Left ventricle myocardium inferior (tissue), 1 donor: ENCODE results near the gene ENPP4. TPM values are rescaled to one million over a fixed set of nuclear protein-coding genes. Genes with fewer than 3 reads are reported as not detected.
"Not testable (repeated sequence)": the region's sequence is repeated elsewhere in the genome, so short reads cannot be mapped to it uniquely, and the experiment has no call there.

Experiments used
- DNase-seq: peaks from one replicate; pipeline ENCODE4 v3.0.0-alpha.2; 2020
- H3K27ac ChIP-seq: fragments of 200-600 bp; replicated peaks from 2 replicates; pipeline ENCODE4 v1.8.0; 2021
- H3K27me3 ChIP-seq: fragments of 200-600 bp; 2 replicates; pipeline ENCODE4 v1.8.0; 2021; ENCODE audit warnings: low read depth
- H3K36me3 ChIP-seq: fragments of 200-600 bp; 2 replicates; pipeline ENCODE4 v1.8.0; 2021
- H3K4me1 ChIP-seq: fragments of 200-600 bp; 2 replicates; pipeline ENCODE4 v1.8.0; 2021
- H3K4me3 ChIP-seq: fragments of 200-600 bp; 2 replicates; pipeline ENCODE4 v1.8.0; 2021; ENCODE audit warnings: mild to moderate bottlenecking, moderate library complexity
- H3K9me3 ChIP-seq: fragments of 200-600 bp; replicated peaks from 2 replicates; pipeline ENCODE4 v1.8.0; 2021
- intact Hi-C: fragments of 100-400 bp; cut with micrococcal nuclease; formaldehyde crosslinking; loops from one replicate; pipeline ENCODE4 v1.11.0; 2022
- total RNA-seq: library from RNA; stranded (reverse); fragmentation: NEBNext Ultra II Directional; extraction: Animal tissue kit (Norgen Biotek cat#: 25700); gene quantifications from one replicate; pipeline ENCODE4 v1.2.1, GENCODE V29; 2021
- TF ChIP-seq, protein P1 (sequence below): fragments of 200-600 bp; IDR thresholded peaks from 2 replicates; pipeline ENCODE4 v1.8.0; 2021; ENCODE audit warnings: antibody characterized with exemption, mild to moderate bottlenecking, borderline replicate concordance
- donor health status: DM: no; HTN: yes; CAD: no; lungs with severe emphysema.

Gene ENPP4
- total RNA-seq, 1 donor from 2014 or later, result 21.9 TPM

DNA sequence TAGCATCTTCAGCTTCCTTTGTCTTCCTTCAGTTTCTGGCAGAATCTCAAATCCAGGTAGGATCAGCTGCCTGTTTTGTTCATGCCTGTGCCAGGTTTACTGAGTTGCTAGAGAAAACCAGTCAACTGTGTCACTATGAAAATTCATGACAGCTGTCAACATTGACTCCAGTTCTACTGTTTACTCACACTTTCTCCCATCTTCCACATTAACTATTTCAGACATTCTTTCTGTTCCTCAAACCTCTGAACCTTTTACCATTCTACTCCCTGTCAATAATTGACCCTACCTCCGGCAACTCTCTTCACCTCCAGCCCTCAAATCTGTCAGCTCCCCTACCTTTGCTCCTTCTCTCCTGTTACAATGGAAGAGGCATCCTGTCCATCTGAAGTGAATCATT is 8.5 kb downstream of the ENPP4 start:
- H3K27ac ChIP-seq, result no peak overlapping the region
- H3K9me3 ChIP-seq, result no peaks in the 10 kb centered on the region
- no peaks in the 10 kb centered on the region for H3K27me3 ChIP-seq
- H3K36me3 ChIP-seq, result no peaks in the 10 kb centered on the region
- H3K4me3 ChIP-seq, result no peak overlapping the region
- TF ChIP-seq, protein P1, sequence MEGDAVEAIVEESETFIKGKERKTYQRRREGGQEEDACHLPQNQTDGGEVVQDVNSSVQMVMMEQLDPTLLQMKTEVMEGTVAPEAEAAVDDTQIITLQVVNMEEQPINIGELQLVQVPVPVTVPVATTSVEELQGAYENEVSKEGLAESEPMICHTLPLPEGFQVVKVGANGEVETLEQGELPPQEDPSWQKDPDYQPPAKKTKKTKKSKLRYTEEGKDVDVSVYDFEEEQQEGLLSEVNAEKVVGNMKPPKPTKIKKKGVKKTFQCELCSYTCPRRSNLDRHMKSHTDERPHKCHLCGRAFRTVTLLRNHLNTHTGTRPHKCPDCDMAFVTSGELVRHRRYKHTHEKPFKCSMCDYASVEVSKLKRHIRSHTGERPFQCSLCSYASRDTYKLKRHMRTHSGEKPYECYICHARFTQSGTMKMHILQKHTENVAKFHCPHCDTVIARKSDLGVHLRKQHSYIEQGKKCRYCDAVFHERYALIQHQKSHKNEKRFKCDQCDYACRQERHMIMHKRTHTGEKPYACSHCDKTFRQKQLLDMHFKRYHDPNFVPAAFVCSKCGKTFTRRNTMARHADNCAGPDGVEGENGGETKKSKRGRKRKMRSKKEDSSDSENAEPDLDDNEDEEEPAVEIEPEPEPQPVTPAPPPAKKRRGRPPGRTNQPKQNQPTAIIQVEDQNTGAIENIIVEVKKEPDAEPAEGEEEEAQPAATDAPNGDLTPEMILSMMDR, result no peak
- intact Hi-C loops, result no loop called here
- H3K4me1 ChIP-seq, result peaks cover 51% of the 10 kb centered on the region
- DNase-seq, result no peak

DNA sequence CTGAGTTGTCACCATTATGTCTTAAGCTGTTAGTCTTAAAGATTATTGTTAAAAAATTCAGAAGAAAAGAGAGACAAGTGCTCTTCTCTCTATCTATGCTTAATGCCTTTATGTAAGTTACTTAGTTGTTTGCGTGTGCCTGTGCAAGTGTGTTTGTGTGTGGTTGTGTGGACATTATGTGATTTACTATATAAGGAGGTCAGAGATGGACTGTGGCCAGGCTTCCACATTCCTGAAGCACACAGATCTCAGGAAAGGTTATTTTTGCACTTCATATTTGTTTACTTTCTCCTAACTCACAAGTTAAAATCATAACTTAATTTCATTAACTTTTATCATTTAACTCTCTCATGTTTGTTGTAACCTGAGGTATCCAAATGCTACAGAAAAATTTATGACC is 14.5 kb downstream of the ENPP4 start:
- Histone ChIP-seq H3K4me3 (no peak overlapping the region), H3K4me1 (peaks cover 21% of the 10 kb centered on the region), H3K27ac (no peak overlapping the region), H3K27me3 (no peaks in the 10 kb centered on the region), H3K36me3 (no peaks in the 10 kb centered on the region), H3K9me3 (no peaks in the 10 kb centered on the region)
- intact Hi-C loops, result no loop called here
- DNase-seq, result no peak
- TF ChIP-seq, protein P1, result no peak

DNA sequence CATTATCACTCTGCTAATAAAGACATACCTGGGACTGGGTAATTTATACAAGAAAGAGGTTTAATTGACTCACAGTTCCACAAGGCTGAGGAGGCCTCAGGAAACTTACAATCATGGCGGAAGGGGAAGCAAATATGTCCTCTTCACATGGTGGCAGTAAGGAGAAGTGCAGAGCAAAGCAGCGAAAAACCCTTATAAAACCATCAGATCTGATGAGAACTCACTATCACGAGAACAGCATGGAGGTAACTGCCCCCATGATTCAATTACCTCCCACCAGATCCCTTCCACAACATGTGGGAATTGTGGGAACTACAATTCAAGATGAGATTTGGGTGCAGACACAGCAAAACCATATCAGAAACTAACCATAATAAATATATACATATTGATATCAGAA is 19.3 kb downstream of the ENPP4 start:
- H3K27ac ChIP-seq, DNase-seq, intact Hi-C loops, H3K27me3 ChIP-seq, H3K36me3 ChIP-seq, H3K4me3 ChIP-seq, H3K9me3 ChIP-seq: not testable (repeated sequence)
- peaks cover 14% of the 10 kb centered on the region for H3K4me1 ChIP-seq

DNA sequence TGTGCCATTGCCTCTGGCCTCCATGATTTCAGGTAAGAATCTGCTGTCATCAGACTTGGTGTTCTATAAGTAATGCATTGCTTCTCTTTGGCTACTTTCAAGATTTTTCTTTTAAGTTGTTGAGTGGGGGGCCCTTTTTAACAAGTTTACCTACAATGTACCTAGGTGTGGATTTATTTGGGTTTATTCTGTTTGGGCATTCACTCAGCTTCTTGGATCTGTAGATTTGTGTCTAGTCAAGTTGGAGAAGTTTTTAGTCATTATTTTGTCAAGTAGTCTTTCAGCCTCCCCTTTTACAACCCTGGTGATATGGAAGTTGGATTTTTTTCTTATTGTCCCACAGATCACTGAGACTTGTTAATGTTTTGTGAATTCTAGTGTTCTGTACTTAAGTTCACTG is 26.9 kb downstream of the ENPP4 start:
- H3K4me1 ChIP-seq, result no peaks in the 10 kb centered on the region
- peaks cover 7% of the 10 kb centered on the region for H3K9me3 ChIP-seq
- no peak overlapping the region for H3K27ac ChIP-seq
- no peaks in the 10 kb centered on the region for H3K36me3 ChIP-seq
- H3K4me3 ChIP-seq, result no peak overlapping the region
- H3K27me3 ChIP-seq, result no peaks in the 10 kb centered on the region
- no peak for DNase-seq
- intact Hi-C loops, result no loop called here
- TF ChIP-seq, protein P1, result no peak

DNA sequence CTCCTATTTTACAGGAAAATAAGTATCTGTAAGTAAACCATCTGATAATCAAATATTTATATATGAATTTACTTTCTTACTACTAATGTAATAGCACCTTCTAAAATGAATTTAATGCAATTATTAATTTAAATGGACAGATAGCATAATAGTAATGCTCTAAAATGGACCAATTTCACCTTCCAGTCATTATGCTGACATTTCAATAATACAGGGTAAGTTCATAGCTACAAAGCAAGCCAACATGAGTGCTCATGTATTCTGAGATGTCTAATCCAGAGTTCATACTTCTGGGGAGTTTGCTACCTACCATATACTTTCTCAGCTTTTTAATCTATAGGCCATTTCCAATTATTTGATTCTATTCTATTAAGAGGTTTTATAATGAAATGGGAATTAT is 29.4 kb downstream of the ENPP4 start:
- Histone ChIP-seq H3K36me3 (no peaks in the 10 kb centered on the region), H3K9me3 (no peaks in the 10 kb centered on the region), H3K4me3 (no peak overlapping the region), H3K27me3 (no peaks in the 10 kb centered on the region), H3K4me1 (no peaks in the 10 kb centered on the region), H3K27ac (no peak overlapping the region)
- DNase-seq, result no peak
- intact Hi-C loops, result no loop called here
- TF ChIP-seq, protein P1, result no peak

DNA sequence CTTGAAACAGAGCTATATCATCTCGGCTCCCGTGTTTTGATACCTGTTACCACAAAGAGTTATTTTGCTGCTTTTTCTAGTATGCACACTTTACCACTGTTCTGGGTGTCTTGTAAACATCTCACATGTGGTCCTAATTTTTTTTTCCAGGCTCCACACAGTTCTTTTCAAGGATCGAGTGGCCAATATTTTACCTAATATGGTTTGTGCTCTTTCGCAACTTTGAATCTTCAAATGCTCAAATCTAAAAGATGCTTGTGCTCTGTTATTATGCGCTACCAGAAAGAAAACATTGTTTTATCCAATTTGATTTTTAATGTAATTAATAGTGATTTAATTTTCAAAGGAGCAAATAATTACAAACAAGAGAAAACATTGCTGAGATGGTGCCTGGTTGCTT is 30.3 kb downstream of the ENPP4 start:
- H3K27ac ChIP-seq, result no peak overlapping the region
- no peaks in the 10 kb centered on the region for H3K36me3 ChIP-seq
- no peak overlapping the region for H3K4me3 ChIP-seq
- H3K9me3 ChIP-seq, result no peaks in the 10 kb centered on the region
- no peaks in the 10 kb centered on the region for H3K4me1 ChIP-seq
- no peaks in the 10 kb centered on the region for H3K27me3 ChIP-seq
- no peak for DNase-seq
- TF ChIP-seq, protein P1, result no peak
- intact Hi-C loops, result no loop called here
